HG03097 (cell line): Measurements from ENCODE around the gene C2orf74.
A peak's percentile ranks its signal among the peaks of the same experiment; 100 is the strongest.
"Not testable (repeated sequence)": the region's sequence is repeated elsewhere in the genome, so short reads cannot be mapped to it uniquely, and the experiment has no call there.

Experiments used
- ATAC-seq: cut with Tn5 transposase; IDR thresholded peaks from one replicate; pipeline ENCODE4 v1.9.1; 2021; ENCODE audit not compliant: unreplicated experiment, low FRiP score

The C2orf74 gene

GRCh38 chr2:61172671-61173070, 10.7 kb downstream of the C2orf74 start:
- ATAC-seq, result no peak

GRCh38 chr2:61173116-61173515, 11.1 kb downstream of the C2orf74 start:
- ATAC-seq, result no peak

- ATAC-seq, result no peak
These were observed 13.0 kb downstream of the C2orf74 start for GRCh38 chr2:61175036-61175435.

GRCh38 chr2:61176755-61177726, 15.1 kb downstream of the C2orf74 start:
- ATAC-seq, result peak; percentile 80

- ATAC-seq, result peak; percentile 7
These were observed 15.9 kb downstream of the C2orf74 start for GRCh38 chr2:61177727-61178549.

GRCh38 chr2:61178603-61179545, 16.9 kb downstream of the C2orf74 start:
- no peak for ATAC-seq

GRCh38 chr2:61179701-61180639, 18.0 kb downstream of the C2orf74 start:
- no peak for ATAC-seq

- no peak for ATAC-seq
These were observed 18.7 kb downstream of the C2orf74 start for GRCh38 chr2:61180686-61181085.

- ATAC-seq, result no peak
These were observed 19.5 kb downstream of the C2orf74 start for GRCh38 chr2:61181382-61182058.

- no peak for ATAC-seq
These were observed 20.0 kb downstream of the C2orf74 start for GRCh38 chr2:61182059-61182383.

- no peak for ATAC-seq
These were observed 21.8 kb downstream of the C2orf74 start for GRCh38 chr2:61183795-61184194.

- ATAC-seq, result no peak
These were observed 22.3 kb downstream of the C2orf74 start for GRCh38 chr2:61184263-61184662.

GRCh38 chr2:61185231-61185728, 23.3 kb downstream of the C2orf74 start:
- no peak for ATAC-seq

GRCh38 chr2:61187085-61187484, 25.1 kb downstream of the C2orf74 start:
- no peak for ATAC-seq

GRCh38 chr2:61193670-61194561, 31.9 kb downstream of the C2orf74 start:
- ATAC-seq, result no peak

- not testable (repeated sequence) for ATAC-seq
These were observed 32.7 kb downstream of the C2orf74 start for GRCh38 chr2:61194646-61195045.

GRCh38 chr2:61196671-61197070, 34.7 kb downstream of the C2orf74 start:
- ATAC-seq, result no peak

- ATAC-seq, result no peak
These were observed 43.1 kb downstream of the C2orf74 start for GRCh38 chr2:61205132-61205531.
